HepG2 (cell line): ENCODE data around the gene B3GNT9. TPM values are rescaled to one million over a fixed set of nuclear protein-coding genes. Genes with fewer than 3 reads are reported as not detected.

ENCODE experiments used
- BCL3 ChIP-seq: sonication (generic); formaldehyde crosslinking; IDR thresholded peaks from 2 replicates; pipeline ENCODE4 v1.5.1; 2020; ENCODE audit warnings: mild to moderate bottlenecking, missing genetic modification reagents, moderate library complexity
- GRHL1 ChIP-seq: sonication (generic); formaldehyde crosslinking; conservative IDR thresholded peaks from 2 replicates; pipeline ENCODE4 v1.8.0; 2022; ENCODE audit warnings: missing genetic modification reagents
- KAT2B ChIP-seq: fragments of 150-350 bp; IDR thresholded peaks from 2 replicates; pipeline ENCODE4 v1.6.1; 2014; ENCODE audit warnings: low read depth, low read length, borderline replicate concordance
- MEIS2 ChIP-seq: sonication (generic); formaldehyde crosslinking; IDR thresholded peaks from 2 replicates; pipeline ENCODE4 v1.9.0; 2021; ENCODE audit warnings: mild to moderate bottlenecking, missing genetic modification reagents
- SIN3A ChIP-seq: IDR thresholded peaks from 2 replicates; pipeline ENCODE4 v1.6.1; 2011; ENCODE audit warnings: low read depth, mild to moderate bottlenecking, control low read depth, low read length, borderline replicate concordance
- USF2 ChIP-seq, 2 experiments: sonication (generic) in 1 of 2; formaldehyde crosslinking in 1 of 2; IDR thresholded peaks; 2 replicates each; pipeline versions ENCODE4 v1.5.1 to v1.6.1; 2011 to 2020; ENCODE audit warnings: borderline replicate concordance in 1 of 2, low read depth in 1 of 2, low read length in 1 of 2, mild to moderate bottlenecking in 1 of 2, missing genetic modification reagents in 1 of 2, moderate library complexity in 1 of 2
- ZBTB20 ChIP-seq: sonication (generic); formaldehyde crosslinking; IDR thresholded peaks from 2 replicates; pipeline ENCODE4 v1.8.1; 2023; ENCODE audit warnings: missing genetic modification reagents, low read depth, mild to moderate bottlenecking, borderline replicate concordance
- ZFP82 ChIP-seq: sonication (generic); formaldehyde crosslinking; IDR thresholded peaks from 2 replicates; pipeline ENCODE4 v1.5.1; 2020; ENCODE audit warnings: mild to moderate bottlenecking, missing genetic modification reagents, borderline replicate concordance
- ZMYM4 ChIP-seq: sonication (generic); formaldehyde crosslinking; IDR thresholded peaks from 2 replicates; pipeline ENCODE4 v1.8.1; 2023; ENCODE audit warnings: mild to moderate bottlenecking, missing genetic modification reagents
- ZNF101 ChIP-seq: sonication (generic); formaldehyde crosslinking; IDR thresholded peaks from 2 replicates; pipeline ENCODE4 v1.4.0; 2020; ENCODE audit warnings: mild to moderate bottlenecking, low read depth, missing genetic modification reagents, borderline replicate concordance
- ZNF143 ChIP-seq: sonication (generic); formaldehyde crosslinking; IDR thresholded peaks from 2 replicates; pipeline ENCODE4 v1.4.0; 2020; ENCODE audit warnings: missing genetic modification reagents
- ZNF274 ChIP-seq: sonication (generic); formaldehyde crosslinking; IDR thresholded peaks from 2 replicates; pipeline ENCODE4 v1.5.1; 2020; ENCODE audit warnings: mild to moderate bottlenecking, missing genetic modification reagents
- ZNF556 ChIP-seq: sonication (generic); formaldehyde crosslinking; IDR thresholded peaks from 2 replicates; pipeline ENCODE4 v1.4.0; 2020; ENCODE audit warnings: mild to moderate bottlenecking, missing genetic modification reagents, borderline replicate concordance
- ZNF646 ChIP-seq: sonication (generic); formaldehyde crosslinking; IDR thresholded peaks from 2 replicates; pipeline ENCODE4 v1.9.0; 2021; ENCODE audit warnings: mild to moderate bottlenecking, missing genetic modification reagents
- ZNF746 ChIP-seq: sonication (generic); formaldehyde crosslinking; IDR thresholded peaks from 2 replicates; pipeline ENCODE4 v1.8.0; 2022; ENCODE audit warnings: mild to moderate bottlenecking, missing genetic modification reagents
- ZNF841 ChIP-seq: sonication (generic); formaldehyde crosslinking; IDR thresholded peaks from 2 replicates; pipeline ENCODE4 v1.8.1; 2023; ENCODE audit warnings: missing genetic modification reagents, borderline replicate concordance
- polyA plus RNA-seq, 8 experiments: library from polyadenylated mRNA; depleted of rRNA in 3 of 8; stranded (reverse) in 7 of 8; unstranded in 1 of 8; fragments of >200 nt; fragmentation: Illumina TruSeq in 4 of 8; extraction: Trizol in 4 of 8; gene quantifications; 2 replicates each; pipeline versions ENCODE4 v1.2.1 to v1.2.3, GENCODE V29; 2011 to 2016; ENCODE audit warnings: low read depth in 4 of 8, missing spikeins in 1 of 8, mixed read lengths in 1 of 8; ENCODE audit not compliant: insufficient read depth in 1 of 8
- total RNA-seq, 5 experiments: library from RNA; depleted of rRNA; stranded (reverse); fragments of >200 nt; fragmentation: Illumina TruSeq; extraction: Trizol; gene quantifications; 2 replicates each; pipeline ENCODE4 v1.2.3, GENCODE V29; 2016; ENCODE audit warnings: low read depth in 1 of 5
- TF ChIP-seq, protein P1 (sequence below): sonication (generic); formaldehyde crosslinking; IDR thresholded peaks from 2 replicates; pipeline ENCODE4 v1.4.0; 2020; ENCODE audit warnings: mild to moderate bottlenecking, missing genetic modification reagents

B3GNT9 gene
- total and polyA plus RNA-seq, 2 of the 13 experiments (the other 11 are each of a cell fraction or from before 2014, with no cell fraction given): 1.5 to 3.1 TPM

GRCh38 chr16:67104061-67104460, 46.7 kb downstream of the B3GNT9 start (continued):
- TF ChIP-seq ZNF556 (CRISPR knock-in tag) (no peak), GRHL1 (CRISPR knock-in tag) (no peak), ZNF841 (CRISPR knock-in tag) (no peak), BCL3 (CRISPR knock-in tag) (no peak), ZMYM4 (CRISPR knock-in tag) (no peak), KAT2B (no peak), USF2 (IDR thresholded peaks at IDR 0.05; ENCODE audit: low read depth, low read length) (no peak), USF2 (CRISPR knock-in tag; IDR thresholded peaks at IDR 0.05; ENCODE audit: borderline replicate concordance) (no peak), ZNF143 (CRISPR knock-in tag) (no peak), ZNF746 (CRISPR knock-in tag) (no peak), ZFP82 (CRISPR knock-in tag) (no peak), ZNF101 (CRISPR knock-in tag) (no peak), ZBTB20 (CRISPR knock-in tag) (no peak), MEIS2 (no peak), ZNF646 (no peak), ZNF274 (CRISPR knock-in tag) (no peak), SIN3A (no peak)
- TF ChIP-seq, protein P1, sequence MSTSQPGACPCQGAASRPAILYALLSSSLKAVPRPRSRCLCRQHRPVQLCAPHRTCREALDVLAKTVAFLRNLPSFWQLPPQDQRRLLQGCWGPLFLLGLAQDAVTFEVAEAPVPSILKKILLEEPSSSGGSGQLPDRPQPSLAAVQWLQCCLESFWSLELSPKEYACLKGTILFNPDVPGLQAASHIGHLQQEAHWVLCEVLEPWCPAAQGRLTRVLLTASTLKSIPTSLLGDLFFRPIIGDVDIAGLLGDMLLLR (CRISPR knock-in tag): no peak
